ENCODE data around the gene UBE2H. TPM values are rescaled to one million over a fixed set of nuclear protein-coding genes. Genes with fewer than 3 reads are reported as not detected.
"Not testable (repeated sequence)": the region's sequence is repeated elsewhere in the genome, so short reads cannot be mapped to it uniquely, and the experiment has no call there.

UBE2H gene
- total RNA-seq, 3 donors from 2014 or later: 39.6 to 85.9 (median 40.0) TPM

GRCh38 chr7:129865093-129865924 is 87.5 kb downstream of the UBE2H start:
- ATAC-seq: no peak
- intact Hi-C loops (cut with DNase I, micrococcal nuclease): no loop called here

GRCh38 chr7:129864676-129865075 is 88.1 kb downstream of the UBE2H start:
- H3K9me3 ChIP-seq; DNase-seq; H3K4me3 ChIP-seq; ATAC-seq; H3K36me3 ChIP-seq (ENCODE audit: low read depth); H3K4me1 ChIP-seq (ENCODE audit: low read depth); intact Hi-C loops (cut with DNase I, micrococcal nuclease): not testable (repeated sequence)

More at GRCh38 chr7:129865093-129865924, 87.5 kb downstream of the UBE2H start:
- DNase-seq: no peak
- no peaks in the 10 kb centered on the region for H3K36me3 ChIP-seq (ENCODE audit: low read depth)
- no peak for TF ChIP-seq CTCF (IDR thresholded peaks at IDR 0.05)
- H3K4me1 ChIP-seq (ENCODE audit: low read depth): no peaks in the 10 kb centered on the region
- H3K4me3 ChIP-seq: no peak overlapping the region
- no peaks in the 10 kb centered on the region for H3K9me3 ChIP-seq

GRCh38 chr7:129864042-129864441 is 88.7 kb downstream of the UBE2H start:
- no peak for ATAC-seq
- no peak for DNase-seq
- no peak overlapping the region for H3K4me3 ChIP-seq
- intact Hi-C loops (cut with DNase I, micrococcal nuclease): no loop called here
- H3K4me1 ChIP-seq (ENCODE audit: low read depth): no peaks in the 10 kb centered on the region
- TF ChIP-seq CTCF (IDR thresholded peaks at IDR 0.05): no peak
- H3K9me3 ChIP-seq: no peaks in the 10 kb centered on the region
- no peaks in the 10 kb centered on the region for H3K36me3 ChIP-seq (ENCODE audit: low read depth)

GRCh38 chr7:129862682-129863081 is 90.1 kb downstream of the UBE2H start:
- DNase-seq (no peak), ATAC-seq (no peak)
- intact Hi-C loops (cut with DNase I, micrococcal nuclease): no loop called here
- no peak overlapping the region for H3K4me3 ChIP-seq
- no peak for TF ChIP-seq CTCF (IDR thresholded peaks at IDR 0.05)
- H3K4me1 ChIP-seq (ENCODE audit: low read depth): no peaks in the 10 kb centered on the region
- H3K9me3 ChIP-seq: no peaks in the 10 kb centered on the region
- no peaks in the 10 kb centered on the region for H3K36me3 ChIP-seq (ENCODE audit: low read depth)

- ATAC-seq; H3K9me3 ChIP-seq; DNase-seq; intact Hi-C loops (cut with DNase I, micrococcal nuclease); H3K4me1 ChIP-seq (ENCODE audit: low read depth); H3K4me3 ChIP-seq; H3K36me3 ChIP-seq (ENCODE audit: low read depth): not testable (repeated sequence)
Observed at GRCh38 chr7:129860784-129861183, 92.0 kb downstream of the UBE2H start.

GRCh38 chr7:129859183-129859582 is 93.6 kb downstream of the UBE2H start:
- no peak for DNase-seq
- intact Hi-C loops (cut with DNase I, micrococcal nuclease): no loop called here
- ATAC-seq: peak; percentile 24
- no peaks in the 10 kb centered on the region for H3K4me1 ChIP-seq (ENCODE audit: low read depth)
- no peak for TF ChIP-seq CTCF (IDR thresholded peaks at IDR 0.05)
- no peaks in the 10 kb centered on the region for H3K36me3 ChIP-seq (ENCODE audit: low read depth)
- H3K4me3 ChIP-seq: no peak overlapping the region
- H3K9me3 ChIP-seq: no peaks in the 10 kb centered on the region
